ENCODE measurements around the gene POPDC2.
A peak's percentile ranks its signal among the peaks of the same experiment; 100 is the strongest.
"Not testable (repeated sequence)": the region's sequence is repeated elsewhere in the genome, so short reads cannot be mapped to it uniquely, and the experiment has no call there.

Gene POPDC2

GRCh38 chr3:119679874-119680273 is 19.5 kb upstream of the POPDC2 start (continued):
- TF ChIP-seq CREB5 (CRISPR knock-in tag; IDR thresholded peaks at IDR 0.05; ENCODE audit: low read depth) (no peak), CSRNP3 (CRISPR knock-in tag; IDR thresholded peaks at IDR 0.05) (no peak), ZC3H10 (CRISPR knock-in tag; IDR thresholded peaks at IDR 0.05) (no peak), ZFP30 (CRISPR knock-in tag; IDR thresholded peaks at IDR 0.05) (no peak), ARNTL (CRISPR knock-in tag; IDR thresholded peaks at IDR 0.05; ENCODE audit: borderline replicate concordance, low read depth) (no peak), BACH2 (CRISPR knock-in tag; IDR thresholded peaks at IDR 0.05; ENCODE audit: borderline replicate concordance) (no peak)

GRCh38 chr3:119678209-119678608 is 17.8 kb upstream of the POPDC2 start:
- not testable (repeated sequence) for ATAC-seq

GRCh38 chr3:119677641-119677934 is 17.2 kb upstream of the POPDC2 start:
- no peak for ATAC-seq

GRCh38 chr3:119676771-119677640 is 16.6 kb upstream of the POPDC2 start, which contains the start of gene COX17:
Gene COX17, minus strand, starts transcription at chr3:119677406. Its CDS starts 96 bp downstream, at chr3:119677310.
- peak; percentile 72 for ATAC-seq
- TF ChIP-seq ESRRG (CRISPR knock-in tag; IDR thresholded peaks at IDR 0.05) (no peak), PATZ1 (CRISPR knock-in tag; IDR thresholded peaks at IDR 0.05; ENCODE audit: borderline replicate concordance) (no peak), ARNTL (CRISPR knock-in tag; IDR thresholded peaks at IDR 0.05; ENCODE audit: borderline replicate concordance, low read depth) (no peak)

More at GRCh38 chr3:119677641-119677934, 17.2 kb upstream of the POPDC2 start:
- TF ChIP-seq ZC3H10 (CRISPR knock-in tag; IDR thresholded peaks at IDR 0.05) (no peak), ZFP30 (CRISPR knock-in tag; IDR thresholded peaks at IDR 0.05) (no peak)

- no peak for ATAC-seq
- TF ChIP-seq PATZ1 (CRISPR knock-in tag; IDR thresholded peaks at IDR 0.05; ENCODE audit: borderline replicate concordance) (no peak), ZFP3 (CRISPR knock-in tag; IDR thresholded peaks at IDR 0.05) (no peak), ISL1 (CRISPR knock-in tag; IDR thresholded peaks at IDR 0.05) (no peak), ZNF8 (CRISPR knock-in tag; IDR thresholded peaks at IDR 0.05) (no peak), ZFP30 (CRISPR knock-in tag; IDR thresholded peaks at IDR 0.05) (no peak), ESRRG (CRISPR knock-in tag; IDR thresholded peaks at IDR 0.05) (no peak), GLIS3 (CRISPR knock-in tag; IDR thresholded peaks at IDR 0.05) (no peak), TSHZ2 (CRISPR knock-in tag; IDR thresholded peaks at IDR 0.05) (no peak), SNAI2 (CRISPR knock-in tag; IDR thresholded peaks at IDR 0.05) (no peak), ZC3H10 (CRISPR knock-in tag; IDR thresholded peaks at IDR 0.05) (no peak), ZNF565 (CRISPR knock-in tag; conservative IDR thresholded peaks at IDR 0.05; ENCODE audit: low read depth) (no peak), CREB5 (CRISPR knock-in tag; IDR thresholded peaks at IDR 0.05; ENCODE audit: low read depth) (no peak), PPARA (CRISPR knock-in tag; IDR thresholded peaks at IDR 0.05; ENCODE audit: borderline replicate concordance) (no peak)
These were observed 15.6 kb upstream of the POPDC2 start for GRCh38 chr3:119676020-119676419.
